ENCODE measurements around the gene RPL10L.

The RPL10L gene

DNA sequence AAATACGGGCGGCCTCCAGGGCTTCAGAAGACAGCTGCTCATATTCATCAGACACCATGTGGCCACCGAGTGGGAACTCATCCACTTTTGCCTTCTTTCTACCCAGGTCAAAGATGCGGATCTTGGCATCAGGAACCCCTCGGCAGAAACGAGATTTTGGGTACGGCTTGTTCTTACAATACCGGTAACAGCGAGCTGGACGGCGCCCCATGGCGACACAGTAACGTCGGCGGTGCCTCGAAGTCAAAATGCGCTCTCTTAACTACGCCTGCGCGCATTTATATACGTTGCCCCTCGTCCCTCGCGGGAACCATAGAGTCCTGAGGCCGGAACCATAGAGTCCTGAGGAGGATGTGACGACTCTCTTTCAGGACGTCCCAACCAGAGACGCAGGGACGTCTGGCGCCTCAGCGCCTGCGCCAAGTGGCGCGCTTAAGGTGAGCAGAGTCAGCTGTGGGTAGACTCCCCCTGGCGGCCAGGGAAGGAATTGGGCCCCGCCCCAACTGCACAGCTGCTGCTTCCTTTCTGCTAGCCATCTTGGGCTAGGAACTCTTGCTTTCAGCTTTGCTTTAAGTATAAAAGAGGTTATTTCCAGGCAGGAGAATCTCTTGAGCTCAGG, at the start of gene RPL10L:
TSS of gene RPL10L (minus strand) at position 256 of the 619 bp plus-strand sequence. CDS start at position 211, 45 bp downstream.
- no peak for DNase-seq

DNA sequence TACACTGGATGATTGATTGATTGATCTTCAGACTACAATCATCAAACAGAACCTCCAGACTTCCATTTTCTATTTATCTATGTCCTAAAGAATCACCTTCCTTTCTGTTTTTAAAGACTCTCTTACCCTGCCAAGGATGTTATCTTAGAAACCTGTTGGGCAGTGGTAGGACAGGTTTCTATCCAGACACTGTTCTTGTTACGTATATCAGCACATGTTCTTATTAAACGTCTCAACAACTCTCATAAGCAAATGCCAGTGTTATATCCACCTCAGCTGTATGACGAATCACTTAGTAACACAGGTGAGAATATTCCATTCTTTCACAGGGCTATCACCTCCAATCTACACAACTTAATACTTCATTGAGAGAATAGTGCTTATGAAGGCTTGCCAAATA, 40.2 kb upstream of the RPL10L start:
- no peak for DNase-seq

DNA sequence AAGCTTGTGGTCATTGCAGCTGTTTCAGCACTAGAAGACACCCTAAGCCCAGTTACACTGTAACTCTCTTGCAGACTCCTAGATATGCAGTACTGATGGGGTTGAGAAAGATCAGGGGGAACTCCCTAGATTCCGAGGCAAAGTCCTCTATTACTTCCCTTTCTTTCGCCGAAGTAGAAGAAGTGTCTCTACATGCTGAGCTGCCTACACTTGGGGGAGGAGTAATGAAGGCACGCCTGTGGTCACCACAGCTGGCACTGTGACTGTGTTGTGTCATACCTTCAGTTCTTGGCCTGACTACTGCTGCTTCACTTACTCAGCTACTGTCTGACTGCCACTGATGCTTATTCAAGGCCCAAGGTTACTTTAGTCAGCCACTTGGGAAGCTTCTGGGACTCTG, 35.1 kb upstream of the RPL10L start:
- no peak for DNase-seq

DNA sequence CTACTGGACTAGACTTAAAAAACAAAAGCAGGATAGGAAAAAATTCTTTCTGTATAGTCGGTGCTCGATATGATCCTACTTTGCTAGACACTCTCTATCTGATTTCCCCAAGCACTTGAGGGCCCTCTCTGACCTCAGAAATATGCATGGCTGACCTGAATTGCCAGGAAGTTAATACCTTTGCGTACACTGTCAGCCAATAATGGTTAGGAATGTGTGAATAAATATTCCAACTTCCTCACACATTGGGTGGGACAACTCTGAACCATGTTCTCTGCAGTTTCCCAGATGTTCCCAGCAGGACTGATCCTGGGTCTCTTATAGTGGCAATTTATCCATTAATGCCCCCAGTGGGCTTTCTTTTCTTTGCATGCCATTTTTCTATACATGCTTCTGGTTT, 20.5 kb upstream of the RPL10L start:
- no peak for DNase-seq

DNA sequence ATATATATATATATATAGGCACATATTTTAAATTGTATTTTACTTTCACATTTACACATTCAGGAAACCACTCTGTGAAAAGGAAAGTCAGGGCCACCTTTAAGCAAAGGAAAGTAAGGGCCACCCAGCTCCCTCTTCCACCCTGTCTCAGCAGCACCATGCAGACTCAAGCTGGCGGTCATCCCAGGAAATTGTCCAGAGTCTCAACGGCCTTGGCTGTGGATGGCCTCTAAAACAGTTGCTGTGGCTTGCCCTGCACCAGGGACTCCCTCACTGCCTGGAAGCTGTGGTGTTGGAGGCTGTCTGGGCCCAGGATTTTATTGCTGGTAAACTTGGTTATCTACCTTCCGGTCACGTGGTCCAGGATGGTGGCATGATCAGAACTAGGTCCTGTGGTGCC, 11.8 kb upstream of the RPL10L start:
- no peak for DNase-seq

DNA sequence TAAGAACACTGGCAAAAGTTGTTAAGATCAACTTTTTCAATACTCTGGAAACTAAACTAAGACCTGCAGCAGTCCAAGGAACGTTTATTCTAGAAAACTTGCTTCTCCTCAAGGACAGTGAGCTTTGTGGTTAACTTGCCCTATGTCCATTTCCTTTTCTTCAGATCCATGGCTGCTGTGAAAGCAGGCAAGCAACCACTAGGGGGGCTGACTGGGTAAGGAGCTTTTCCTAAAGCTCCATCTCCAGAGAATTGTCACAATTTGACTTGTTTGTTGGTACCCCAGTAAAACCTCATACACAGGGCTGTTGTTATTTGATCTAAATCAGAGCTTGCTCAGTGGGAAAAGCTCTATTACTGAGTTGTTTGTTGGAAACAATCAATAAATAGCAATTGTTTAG, 10.1 kb upstream of the RPL10L start:
- no peak for DNase-seq

DNA sequence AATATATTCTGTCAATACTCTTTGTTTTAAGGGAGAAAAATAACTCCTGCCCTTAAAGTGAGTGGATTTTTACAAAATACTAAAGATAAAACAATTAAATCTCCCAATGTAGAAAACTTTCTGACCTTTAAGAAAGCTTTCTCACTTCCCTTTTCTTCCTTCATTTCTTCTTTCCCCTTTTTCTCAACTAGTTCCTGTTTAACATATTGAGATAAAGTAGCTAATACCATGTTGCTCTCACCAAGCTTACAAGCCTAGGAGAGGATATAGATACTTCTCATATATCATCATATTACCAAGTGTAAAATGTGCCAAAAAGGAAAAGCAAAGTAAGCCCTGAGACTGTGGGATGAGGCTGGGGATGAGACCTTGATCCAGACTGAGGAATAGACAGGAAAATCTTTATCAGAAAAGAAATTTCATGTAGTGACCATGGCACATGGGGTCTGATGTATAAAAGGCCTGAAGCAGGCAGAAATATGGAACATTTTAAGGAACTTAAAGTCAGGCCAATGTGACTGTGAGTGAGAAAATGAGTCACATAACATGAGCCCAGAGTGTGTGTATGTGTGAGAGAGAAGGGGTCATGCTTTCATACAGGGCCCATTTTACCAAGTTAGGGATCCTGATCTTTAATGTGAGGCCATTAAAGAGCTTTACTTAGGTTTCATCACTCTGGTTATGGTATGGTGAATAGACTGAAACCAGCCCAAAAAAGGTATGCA, 1.6 kb upstream of the RPL10L start:
- no peak for DNase-seq

DNA sequence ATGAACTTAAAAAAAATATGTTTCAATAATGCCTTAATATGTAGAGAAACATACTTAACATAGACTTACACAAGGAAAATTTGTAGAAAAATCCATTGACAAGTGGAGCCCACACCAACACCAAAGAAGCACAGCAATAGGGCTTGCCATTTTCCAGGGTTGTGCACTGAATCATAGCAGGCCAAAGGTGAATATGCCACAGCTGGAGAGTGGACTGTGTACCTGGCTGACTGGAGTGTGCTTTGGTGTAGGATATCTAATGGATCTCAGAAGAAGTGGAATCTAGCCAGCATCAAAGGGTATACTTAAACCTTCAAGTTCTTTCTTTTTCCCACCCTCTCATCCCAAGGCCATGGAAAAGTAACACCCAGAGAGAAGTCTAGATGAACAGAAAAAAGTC, 4.8 kb downstream of the RPL10L start:
- no peak for DNase-seq

DNA sequence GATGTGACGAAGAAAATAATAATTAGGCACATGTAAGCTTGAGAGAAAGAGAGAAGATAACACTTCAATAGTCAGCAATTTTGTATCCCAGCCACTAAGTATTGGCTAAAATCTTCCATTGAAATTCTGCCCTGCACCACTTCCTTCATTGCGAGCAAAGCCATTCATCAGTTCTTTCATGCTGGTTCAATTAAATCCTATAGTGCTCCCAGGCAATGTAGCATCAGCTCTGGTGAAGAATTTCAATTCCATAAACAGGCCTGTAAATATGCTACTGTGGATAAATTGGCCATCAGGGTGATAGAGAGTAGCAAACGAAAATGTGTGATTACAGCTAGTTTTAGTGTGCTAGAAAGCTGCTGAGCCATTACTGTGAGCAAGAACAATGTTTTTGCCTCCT, 24.7 kb downstream of the RPL10L start:
- DNase-seq: no peak
